PFSK-1 (cell line): ENCODE results near the gene FH.

Source experiments
- POLR2AphosphoS5 ChIP-seq: IDR thresholded peaks from 2 replicates; pipeline ENCODE4 v1.6.1; 2012; ENCODE audit warnings: low read depth, mild to moderate bottlenecking, control low read depth, low read length, moderate library complexity
- SIN3A ChIP-seq: IDR thresholded peaks from 2 replicates; pipeline ENCODE4 v1.6.1; 2012; ENCODE audit warnings: mild to moderate bottlenecking, low read length, moderate library complexity, borderline replicate concordance; ENCODE audit not compliant: insufficient read depth
- TAF1 ChIP-seq: IDR thresholded peaks from 2 replicates; pipeline ENCODE4 v1.6.1; 2012; ENCODE audit warnings: low read length, control low read depth, borderline replicate concordance; ENCODE audit not compliant: insufficient read depth
- TF ChIP-seq, protein P1 (sequence below), 2 experiments: IDR thresholded peaks; 2 replicates each; pipeline versions ENCODE4 v1.6.1 to v1.8.0; 2011 to 2012; ENCODE audit warnings: low read depth in 2 of 2, low read length in 2 of 2, control low read depth in 1 of 2, inconsistent platforms in 1 of 2, mild to moderate bottlenecking in 1 of 2, moderate library complexity in 1 of 2; ENCODE audit not compliant: insufficient read depth in 1 of 2

DNA sequence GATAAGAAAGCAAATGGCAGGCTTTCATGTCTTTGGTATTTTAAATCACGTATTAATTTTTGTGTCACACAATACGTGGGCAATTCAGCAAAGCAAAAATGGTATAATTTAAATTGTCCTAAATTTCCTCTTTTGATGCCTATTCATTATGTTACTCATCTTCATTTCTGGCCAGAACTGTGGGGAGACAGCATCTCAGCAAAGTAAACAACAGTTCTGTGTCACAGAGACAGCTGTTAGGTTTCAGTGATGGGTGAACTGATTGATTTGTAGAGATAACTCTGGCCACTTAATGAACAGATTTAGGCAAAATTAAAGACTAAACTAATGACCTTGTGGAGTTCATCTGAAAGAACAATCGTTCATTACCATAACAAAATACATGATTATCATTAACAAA lies 49.2 kb downstream of the FH start:
- TF ChIP-seq SIN3A (no peak), POLR2AphosphoS5 (no peak), TAF1 (no peak)
- TF ChIP-seq, protein P1, sequence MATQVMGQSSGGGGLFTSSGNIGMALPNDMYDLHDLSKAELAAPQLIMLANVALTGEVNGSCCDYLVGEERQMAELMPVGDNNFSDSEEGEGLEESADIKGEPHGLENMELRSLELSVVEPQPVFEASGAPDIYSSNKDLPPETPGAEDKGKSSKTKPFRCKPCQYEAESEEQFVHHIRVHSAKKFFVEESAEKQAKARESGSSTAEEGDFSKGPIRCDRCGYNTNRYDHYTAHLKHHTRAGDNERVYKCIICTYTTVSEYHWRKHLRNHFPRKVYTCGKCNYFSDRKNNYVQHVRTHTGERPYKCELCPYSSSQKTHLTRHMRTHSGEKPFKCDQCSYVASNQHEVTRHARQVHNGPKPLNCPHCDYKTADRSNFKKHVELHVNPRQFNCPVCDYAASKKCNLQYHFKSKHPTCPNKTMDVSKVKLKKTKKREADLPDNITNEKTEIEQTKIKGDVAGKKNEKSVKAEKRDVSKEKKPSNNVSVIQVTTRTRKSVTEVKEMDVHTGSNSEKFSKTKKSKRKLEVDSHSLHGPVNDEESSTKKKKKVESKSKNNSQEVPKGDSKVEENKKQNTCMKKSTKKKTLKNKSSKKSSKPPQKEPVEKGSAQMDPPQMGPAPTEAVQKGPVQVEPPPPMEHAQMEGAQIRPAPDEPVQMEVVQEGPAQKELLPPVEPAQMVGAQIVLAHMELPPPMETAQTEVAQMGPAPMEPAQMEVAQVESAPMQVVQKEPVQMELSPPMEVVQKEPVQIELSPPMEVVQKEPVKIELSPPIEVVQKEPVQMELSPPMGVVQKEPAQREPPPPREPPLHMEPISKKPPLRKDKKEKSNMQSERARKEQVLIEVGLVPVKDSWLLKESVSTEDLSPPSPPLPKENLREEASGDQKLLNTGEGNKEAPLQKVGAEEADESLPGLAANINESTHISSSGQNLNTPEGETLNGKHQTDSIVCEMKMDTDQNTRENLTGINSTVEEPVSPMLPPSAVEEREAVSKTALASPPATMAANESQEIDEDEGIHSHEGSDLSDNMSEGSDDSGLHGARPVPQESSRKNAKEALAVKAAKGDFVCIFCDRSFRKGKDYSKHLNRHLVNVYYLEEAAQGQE (IDR thresholded peaks at IDR 0.05; ENCODE audit: insufficient read depth in 1 of 2, low read depth in 2 of 2, low read length in 2 of 2) = no peak
